Loucy (cell line): ENCODE measurements around the gene CRYBA2.

Experiments
- H2AFZ ChIP-seq: fragments of 200-600 bp; sonication (generic); 2 replicates; pipeline ENCODE4 v1.6.0; 2016; ENCODE audit warnings: antibody characterized with exemption, mild to moderate bottlenecking, low read length, moderate library complexity
- H3F3A ChIP-seq: fragments of 200-600 bp; 2 replicates; pipeline ENCODE4 v1.6.0; 2016; ENCODE audit warnings: antibody characterized with exemption, low read depth, mild to moderate bottlenecking
- H3K27me3 ChIP-seq: fragments of 200-600 bp; sonication (generic); 2 replicates; pipeline ENCODE4 v1.6.1; 2014; ENCODE audit warnings: low read length, mild to moderate bottlenecking; ENCODE audit not compliant: insufficient read depth, poor library complexity, severe bottlenecking
- H3K36me3 ChIP-seq: fragments of 200-600 bp; sonication (generic); 2 replicates; pipeline ENCODE4 v1.6.1; 2016; ENCODE audit warnings: low read length; ENCODE audit not compliant: insufficient read depth
- H3K4me1 ChIP-seq: fragments of 200-600 bp; sonication (generic); 2 replicates; pipeline ENCODE4 v1.5.1; 2014; ENCODE audit warnings: low read length, mild to moderate bottlenecking; ENCODE audit not compliant: insufficient read depth, poor library complexity, severe bottlenecking
- H3K4me2 ChIP-seq: fragments of 200-600 bp; sonication (generic); 2 replicates; pipeline ENCODE4 v1.6.0; 2014; ENCODE audit warnings: antibody characterized with exemption, low read length, low read depth, mild to moderate bottlenecking; ENCODE audit not compliant: poor library complexity, severe bottlenecking
- H3K4me3 ChIP-seq: fragments of 200-600 bp; sonication (generic); 2 replicates; pipeline ENCODE4 v1.5.1; 2014; ENCODE audit warnings: low read length, mild to moderate bottlenecking, mixed read lengths; ENCODE audit not compliant: poor library complexity, severe bottlenecking
- H3K79me2 ChIP-seq: fragments of 200-600 bp; sonication (generic); 2 replicates; pipeline ENCODE4 v1.6.1; 2014; ENCODE audit warnings: low read length; ENCODE audit not compliant: insufficient read depth
- H3K9ac ChIP-seq: fragments of 200-600 bp; sonication (generic); 2 replicates; pipeline ENCODE4 v1.6.0; 2014; ENCODE audit warnings: mild to moderate bottlenecking, low read depth, low read length, moderate library complexity; ENCODE audit not compliant: poor library complexity, severe bottlenecking
- H3K9me2 ChIP-seq: fragments of 200-600 bp; sonication (generic); replicated peaks from 2 replicates; pipeline ENCODE4 v1.6.1; 2016; ENCODE audit warnings: low read depth, low read length, mixed read lengths
- H3K9me3 ChIP-seq: fragments of 200-600 bp; sonication (generic); 2 replicates; pipeline ENCODE4 v1.6.1; 2014; ENCODE audit warnings: mild to moderate bottlenecking, antibody characterized with exemption, low read length, low read depth; ENCODE audit not compliant: insufficient read depth
- H4K20me1 ChIP-seq: fragments of 200-600 bp; sonication (generic); 2 replicates; pipeline ENCODE4 v1.6.0; 2014; ENCODE audit warnings: antibody characterized with exemption, low read length, mild to moderate bottlenecking; ENCODE audit not compliant: insufficient read depth, poor library complexity, severe bottlenecking
- EZH2phosphoT487 ChIP-seq: fragments of 200-600 bp; IDR thresholded peaks from 2 replicates; pipeline ENCODE4 v1.6.1; 2018; ENCODE audit warnings: antibody characterized with exemption, mild to moderate bottlenecking, moderate library complexity, borderline replicate concordance
- TF ChIP-seq, protein P1 (sequence below): fragments of 200-600 bp; sonication (generic); conservative IDR thresholded peaks from 2 replicates; pipeline ENCODE4 v1.5.1; 2014; ENCODE audit warnings: mild to moderate bottlenecking, antibody characterized with exemption, low read length

Gene CRYBA2

DNA sequence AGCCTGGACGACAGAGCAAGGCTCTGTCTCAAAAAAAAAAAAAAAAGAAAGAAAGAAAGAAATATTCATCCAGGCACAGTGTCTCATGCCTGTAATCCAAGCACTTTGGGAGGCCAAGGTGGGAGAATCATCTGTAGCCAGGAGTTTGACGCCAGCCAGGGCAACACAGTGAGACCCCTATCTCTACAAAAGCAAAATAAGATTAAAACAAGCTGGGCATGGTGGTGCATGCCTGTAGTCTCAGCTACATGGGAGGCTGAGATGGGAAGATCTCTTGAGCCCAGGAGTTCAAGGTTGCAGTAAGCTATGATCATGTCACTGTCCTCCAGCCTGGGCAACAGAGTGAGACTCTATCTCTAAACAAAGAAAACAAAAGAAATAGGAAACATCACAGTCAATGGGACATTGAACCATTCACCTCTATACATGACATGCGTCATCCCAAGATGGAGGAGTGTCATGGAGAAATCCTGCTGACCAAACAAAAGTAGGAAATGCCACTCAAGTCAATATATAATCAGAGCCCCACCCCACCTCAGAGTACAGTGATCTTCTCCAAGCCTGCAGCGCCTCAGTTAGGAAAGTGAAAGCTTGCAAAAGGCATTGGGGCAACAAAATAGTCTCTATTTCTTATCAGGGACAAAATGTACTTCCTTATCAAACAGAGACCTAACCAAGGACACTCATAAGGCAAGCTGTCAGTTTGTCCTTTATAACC is 18.0 kb downstream of the CRYBA2 start:
- Histone ChIP-seq H3K9me2 (no peaks in the 10 kb centered on the region), H3F3A (no peaks in the 10 kb centered on the region), H3K4me1 (no peaks in the 10 kb centered on the region), H3K27me3 (no peaks in the 10 kb centered on the region), H4K20me1 (no peaks in the 10 kb centered on the region), H2AFZ (no peak overlapping the region), H3K36me3 (no peaks in the 10 kb centered on the region), H3K4me3 (no peak overlapping the region), H3K79me2 (no peaks in the 10 kb centered on the region), H3K4me2 (no peak overlapping the region), H3K9me3 (no peaks in the 10 kb centered on the region), H3K9ac (no peak overlapping the region)
- TF ChIP-seq EZH2phosphoT487, result no peak
- TF ChIP-seq, protein P1, sequence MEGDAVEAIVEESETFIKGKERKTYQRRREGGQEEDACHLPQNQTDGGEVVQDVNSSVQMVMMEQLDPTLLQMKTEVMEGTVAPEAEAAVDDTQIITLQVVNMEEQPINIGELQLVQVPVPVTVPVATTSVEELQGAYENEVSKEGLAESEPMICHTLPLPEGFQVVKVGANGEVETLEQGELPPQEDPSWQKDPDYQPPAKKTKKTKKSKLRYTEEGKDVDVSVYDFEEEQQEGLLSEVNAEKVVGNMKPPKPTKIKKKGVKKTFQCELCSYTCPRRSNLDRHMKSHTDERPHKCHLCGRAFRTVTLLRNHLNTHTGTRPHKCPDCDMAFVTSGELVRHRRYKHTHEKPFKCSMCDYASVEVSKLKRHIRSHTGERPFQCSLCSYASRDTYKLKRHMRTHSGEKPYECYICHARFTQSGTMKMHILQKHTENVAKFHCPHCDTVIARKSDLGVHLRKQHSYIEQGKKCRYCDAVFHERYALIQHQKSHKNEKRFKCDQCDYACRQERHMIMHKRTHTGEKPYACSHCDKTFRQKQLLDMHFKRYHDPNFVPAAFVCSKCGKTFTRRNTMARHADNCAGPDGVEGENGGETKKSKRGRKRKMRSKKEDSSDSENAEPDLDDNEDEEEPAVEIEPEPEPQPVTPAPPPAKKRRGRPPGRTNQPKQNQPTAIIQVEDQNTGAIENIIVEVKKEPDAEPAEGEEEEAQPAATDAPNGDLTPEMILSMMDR, result no peak

DNA sequence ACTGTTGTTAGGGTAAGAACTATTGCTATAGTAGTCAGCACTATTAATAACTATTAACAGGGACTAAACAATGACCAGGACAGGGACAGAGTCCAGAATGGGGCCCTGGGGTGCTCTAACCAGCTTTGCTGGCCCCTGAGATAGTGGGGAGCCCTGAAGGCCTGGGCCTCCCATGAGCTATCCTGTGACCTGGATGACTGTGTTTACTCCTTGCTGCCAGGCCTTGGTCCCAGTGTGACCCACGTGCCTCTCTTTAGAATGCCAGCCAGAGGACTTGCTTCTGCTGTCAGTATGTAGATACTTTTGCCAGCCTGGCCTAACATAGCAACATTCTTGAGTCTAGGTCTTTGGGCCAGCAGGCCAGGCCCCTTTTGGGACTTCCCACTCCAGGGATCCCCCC is 22.3 kb downstream of the CRYBA2 start:
- no peaks in the 10 kb centered on the region for H3K9me2 ChIP-seq
- H3K4me1 ChIP-seq, result no peaks in the 10 kb centered on the region
- H4K20me1 ChIP-seq, result no peaks in the 10 kb centered on the region
- no peaks in the 10 kb centered on the region for H3F3A ChIP-seq
- H3K9me3 ChIP-seq, result no peaks in the 10 kb centered on the region
- H3K9ac ChIP-seq, result no peak overlapping the region
- no peaks in the 10 kb centered on the region for H3K79me2 ChIP-seq
- no peak for TF ChIP-seq EZH2phosphoT487
- TF ChIP-seq, protein P1, result no peak
- no peak overlapping the region for H3K4me3 ChIP-seq
- no peak overlapping the region for H3K4me2 ChIP-seq
- H2AFZ ChIP-seq, result no peak overlapping the region
- no peaks in the 10 kb centered on the region for H3K36me3 ChIP-seq
- no peaks in the 10 kb centered on the region for H3K27me3 ChIP-seq

DNA sequence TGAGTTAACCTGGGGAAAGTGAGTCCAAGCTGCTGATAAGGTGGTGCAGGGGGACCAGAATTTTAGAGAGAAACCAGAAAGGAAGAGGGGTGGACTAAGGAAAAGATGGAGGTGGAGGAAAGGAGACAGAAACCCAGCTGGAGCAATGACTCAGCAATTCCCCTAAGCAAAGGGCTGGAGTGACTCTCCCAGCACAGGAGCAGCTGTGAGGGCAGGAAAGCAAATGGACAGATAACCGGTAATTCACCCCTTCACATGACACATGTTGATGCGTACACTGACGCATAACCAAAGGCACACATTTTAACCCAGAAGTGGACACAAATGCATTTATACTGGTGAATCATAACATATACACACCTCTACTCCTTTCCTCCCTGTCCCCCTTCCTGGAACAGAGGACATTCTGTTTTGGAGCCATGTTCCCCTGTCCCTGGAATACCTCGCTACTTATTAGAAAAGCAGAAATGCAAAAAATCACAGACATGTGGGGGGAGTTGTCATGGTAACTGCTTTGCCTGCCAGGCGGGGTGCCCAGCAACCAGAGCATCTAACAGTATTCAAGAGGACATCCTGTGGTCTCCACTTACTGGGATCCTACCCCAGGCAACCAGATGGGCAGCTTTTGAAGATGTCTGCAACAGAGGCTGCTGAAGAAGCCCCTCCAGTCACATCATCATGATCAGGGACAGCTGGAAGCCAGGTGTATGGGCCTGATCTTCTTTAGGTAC is 29.0 kb downstream of the CRYBA2 start:
- Histone ChIP-seq H3K4me1 (peaks cover 4% of the 10 kb centered on the region), H4K20me1 (peaks cover 4% of the 10 kb centered on the region), H3K9ac (no peak overlapping the region), H3K4me3 (no peak overlapping the region), H3K36me3 (no peaks in the 10 kb centered on the region), H3K79me2 (no peaks in the 10 kb centered on the region), H2AFZ (no peak overlapping the region), H3K27me3 (no peaks in the 10 kb centered on the region), H3K4me2 (no peak overlapping the region), H3F3A (no peaks in the 10 kb centered on the region), H3K9me3 (no peaks in the 10 kb centered on the region), H3K9me2 (no peaks in the 10 kb centered on the region)
- no peak for TF ChIP-seq EZH2phosphoT487
- TF ChIP-seq, protein P1, result no peak
